DMS53 treated with DMSO at 0.1 percent for 48 hours (cell line): ENCODE data around the gene CKAP2L.
A peak's percentile ranks its signal among the peaks of the same experiment; 100 is the strongest.

Source experiments
- DNase-seq: peaks from one replicate; lab custom pipeline; 2025; ENCODE audit not compliant: unreplicated experiment; lab: John Stamatoyannopoulos, UW

Gene CKAP2L

GRCh38 chr2:112764071-112765044 lies at the start of gene CKAP2L:
CKAP2L (minus strand) TSS chr2:112764609; CDS start chr2:112764598, 11 bp downstream.
- DNase-seq, result peak; percentile 98

- DNase-seq, result no peak
These were observed 49.0 kb upstream of the CKAP2L start for GRCh38 chr2:112813280-112813966.

DNA sequence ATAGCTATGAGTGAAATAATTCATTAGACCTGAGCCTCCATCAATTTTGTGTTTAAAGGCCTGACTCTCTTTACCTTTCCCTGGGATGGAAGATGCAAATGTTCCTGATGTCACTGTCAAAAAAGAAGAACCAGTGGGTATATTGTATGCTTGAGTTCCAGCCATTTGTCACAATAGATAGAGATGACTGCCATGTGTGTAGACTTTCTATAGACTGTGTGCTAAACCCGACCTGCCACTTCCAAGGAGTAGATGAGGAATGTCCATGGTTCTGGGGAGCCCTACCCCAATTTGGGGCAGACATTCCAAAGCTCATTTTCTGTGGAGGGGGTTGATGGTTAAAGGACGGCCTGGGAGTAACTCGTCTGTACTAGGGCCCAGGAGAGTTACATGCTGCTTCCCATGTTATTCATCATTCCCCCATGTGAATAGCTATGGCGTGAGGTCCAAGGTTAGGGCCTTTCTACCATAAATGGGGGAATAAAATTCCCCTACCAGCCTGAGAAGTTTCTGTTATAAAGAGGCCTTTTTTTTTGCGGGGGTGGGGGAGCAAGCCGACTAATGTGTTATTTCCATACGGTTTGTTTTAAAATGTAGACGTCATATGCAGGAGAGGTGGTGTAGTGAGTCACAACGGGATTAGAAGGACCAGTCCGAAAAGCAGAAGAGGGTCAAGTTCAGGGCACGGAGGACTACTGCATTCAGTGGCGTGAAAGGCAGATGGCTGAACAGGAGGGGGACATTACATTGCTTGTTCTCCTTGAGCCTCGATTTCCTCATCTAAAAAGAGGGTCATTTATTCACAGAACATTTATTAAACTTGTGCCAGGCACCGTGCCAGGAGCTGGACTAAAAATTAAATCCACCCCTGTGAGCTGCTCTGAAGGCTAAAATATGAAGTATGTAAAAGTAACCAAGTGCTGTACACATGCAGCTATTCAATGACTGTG lies 48.2 kb upstream of the CKAP2L start:
- DNase-seq, result no peak

GRCh38 chr2:112811841-112812306 lies 47.5 kb upstream of the CKAP2L start:
- no peak for DNase-seq

- no peak for DNase-seq
These were observed 46.9 kb upstream of the CKAP2L start for GRCh38 chr2:112811276-112811831.

DNA sequence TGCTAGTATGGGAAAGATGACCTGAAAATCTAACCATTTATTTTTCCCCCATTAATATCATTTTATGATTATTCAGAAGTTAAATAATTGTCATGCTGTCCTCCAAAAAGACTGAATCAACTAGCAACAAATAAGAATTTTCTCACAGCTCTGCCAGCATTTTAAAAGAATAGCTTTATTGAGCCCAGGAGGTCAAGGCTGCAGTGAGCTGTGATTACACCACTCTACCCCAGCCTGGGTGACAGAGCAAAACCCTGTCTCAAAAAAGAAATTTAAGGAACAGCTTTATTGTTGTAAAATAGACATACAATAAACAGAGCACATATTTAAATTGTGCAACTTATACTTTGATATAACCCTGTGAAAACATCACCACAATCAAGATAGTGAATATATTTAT lies 44.7 kb upstream of the CKAP2L start:
- DNase-seq, result no peak

GRCh38 chr2:112807233-112807807 lies 42.9 kb upstream of the CKAP2L start:
- no peak for DNase-seq

- DNase-seq, result no peak
These were observed 41.1 kb upstream of the CKAP2L start for GRCh38 chr2:112805542-112805941.

DNA sequence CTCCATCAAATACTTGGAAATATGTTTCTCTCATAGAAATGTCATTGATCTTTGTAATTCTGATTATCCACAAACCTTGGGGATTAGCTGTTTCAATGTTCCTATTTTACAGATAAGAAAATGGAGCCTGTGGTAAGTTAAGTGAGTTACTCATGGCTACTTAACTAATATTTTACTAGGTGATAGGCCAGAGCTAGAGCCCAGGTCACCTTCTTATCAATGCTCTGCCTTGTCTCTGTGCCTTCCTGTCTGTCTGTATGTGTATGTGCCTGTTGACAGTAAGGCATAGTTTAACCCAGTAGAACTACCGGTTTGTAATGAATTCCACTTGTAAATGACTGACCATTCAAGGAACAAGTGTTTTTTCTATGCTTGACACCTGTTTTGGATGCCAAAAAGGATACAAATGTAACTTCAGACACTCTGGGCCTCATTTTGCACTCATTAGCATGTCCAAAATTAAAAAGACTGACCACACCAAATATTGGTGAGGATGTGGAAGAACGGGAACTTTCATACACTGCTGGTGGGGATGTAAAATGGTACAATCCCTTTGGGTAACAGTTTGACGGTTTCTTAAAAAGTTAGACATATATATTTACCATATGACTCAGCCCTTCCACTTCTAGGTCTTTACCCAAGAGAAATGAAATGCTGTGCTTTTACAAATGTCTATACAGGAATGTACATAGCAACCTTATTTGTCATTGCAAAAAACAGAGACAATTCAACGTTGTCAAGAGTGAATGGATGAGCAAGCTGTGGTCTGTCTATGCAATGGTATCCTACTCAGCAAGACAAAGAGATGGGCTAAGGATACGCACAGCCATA lies 39.5 kb upstream of the CKAP2L start:
- peak; percentile 29 for DNase-seq

GRCh38 chr2:112800881-112801583 lies 36.6 kb upstream of the CKAP2L start:
- DNase-seq, result no peak

DNA sequence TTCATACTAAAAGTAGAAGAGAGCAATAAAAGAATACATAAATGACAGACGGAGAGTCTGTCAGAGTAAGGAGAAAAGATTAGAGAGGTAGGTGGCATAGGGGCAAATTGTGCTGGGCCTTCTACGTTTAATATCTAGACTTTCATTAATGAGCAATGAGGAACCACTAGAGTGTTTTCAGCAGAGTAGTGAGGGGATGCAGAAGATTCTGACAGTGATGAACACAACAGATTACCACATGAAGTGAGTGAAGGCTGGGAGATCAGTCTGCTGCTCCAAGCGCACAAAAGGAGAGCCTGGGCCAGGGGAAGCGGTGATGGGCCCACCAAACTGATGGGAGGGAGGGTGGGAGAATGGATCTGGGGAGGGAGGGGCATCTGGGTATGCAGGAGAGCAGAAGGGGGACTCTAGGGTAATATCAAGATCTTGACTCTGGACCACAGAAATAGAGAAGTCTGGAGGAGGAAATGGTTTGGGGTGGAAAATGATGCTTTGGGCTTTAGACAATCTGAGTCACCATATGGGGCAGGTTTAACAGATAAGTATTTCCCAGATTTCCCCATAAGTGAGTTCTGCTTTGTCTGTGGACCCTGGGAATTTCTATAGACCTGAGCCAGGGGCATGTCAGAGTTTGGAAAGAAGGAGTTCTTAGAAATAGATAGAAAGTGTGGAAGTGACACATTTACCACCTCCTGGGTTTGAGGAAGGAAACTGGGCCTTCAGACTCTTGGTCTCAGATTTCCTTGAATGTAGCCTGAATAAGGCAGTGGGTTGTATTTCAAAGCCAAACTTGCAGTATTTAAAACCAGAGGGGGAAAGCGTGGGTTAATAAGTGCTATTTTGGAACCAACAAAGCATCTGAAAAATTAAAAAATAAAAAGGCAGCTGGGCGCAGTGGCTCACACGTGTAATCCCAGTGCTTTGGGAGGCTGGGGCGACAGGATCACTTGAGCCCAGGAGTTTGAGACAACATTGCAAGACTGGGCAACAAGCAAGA lies 34.9 kb upstream of the CKAP2L start:
- no peak for DNase-seq

DNA sequence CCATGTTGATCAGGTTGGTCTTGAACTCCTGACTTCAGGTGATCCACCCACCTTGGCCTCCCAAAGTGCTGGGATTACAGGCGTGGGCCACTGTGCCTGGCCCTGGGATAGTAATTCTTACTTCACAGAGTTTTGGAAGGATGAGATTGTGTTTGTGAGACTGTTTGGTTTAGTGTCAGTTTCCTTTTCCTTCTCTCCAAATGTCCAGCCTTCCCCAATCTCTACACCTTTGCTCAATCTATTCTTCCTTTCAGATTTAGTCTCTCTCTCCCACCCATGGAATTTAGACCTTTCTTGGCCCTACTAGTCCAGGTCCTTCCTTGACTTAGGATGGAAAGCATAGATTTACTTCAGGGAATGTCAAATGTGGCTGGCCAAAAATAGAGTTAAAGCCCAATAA lies 32.1 kb upstream of the CKAP2L start:
- DNase-seq, result no peak

GRCh38 chr2:112795774-112796173 lies 31.4 kb upstream of the CKAP2L start:
- peak; percentile 72 for DNase-seq

DNA sequence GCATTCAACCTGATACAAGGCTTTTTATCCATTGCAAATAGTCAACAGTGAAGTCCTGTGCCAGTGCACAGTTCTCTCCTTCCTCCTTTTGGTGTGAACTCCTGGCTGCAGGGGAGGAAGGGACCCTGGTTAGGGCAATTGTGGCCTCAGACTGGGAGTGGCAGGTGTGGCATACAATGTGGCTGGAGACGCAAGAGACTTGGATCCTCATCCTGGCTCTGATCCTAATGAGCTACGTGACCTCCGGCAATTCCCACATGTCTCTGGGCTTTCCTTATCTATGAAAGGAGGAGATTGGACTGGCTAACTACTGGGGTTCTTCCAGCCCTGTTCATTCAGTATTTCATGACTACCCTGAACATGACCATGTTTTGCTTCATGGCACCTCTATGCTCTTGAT lies 30.4 kb upstream of the CKAP2L start:
- DNase-seq, result no peak

DNA sequence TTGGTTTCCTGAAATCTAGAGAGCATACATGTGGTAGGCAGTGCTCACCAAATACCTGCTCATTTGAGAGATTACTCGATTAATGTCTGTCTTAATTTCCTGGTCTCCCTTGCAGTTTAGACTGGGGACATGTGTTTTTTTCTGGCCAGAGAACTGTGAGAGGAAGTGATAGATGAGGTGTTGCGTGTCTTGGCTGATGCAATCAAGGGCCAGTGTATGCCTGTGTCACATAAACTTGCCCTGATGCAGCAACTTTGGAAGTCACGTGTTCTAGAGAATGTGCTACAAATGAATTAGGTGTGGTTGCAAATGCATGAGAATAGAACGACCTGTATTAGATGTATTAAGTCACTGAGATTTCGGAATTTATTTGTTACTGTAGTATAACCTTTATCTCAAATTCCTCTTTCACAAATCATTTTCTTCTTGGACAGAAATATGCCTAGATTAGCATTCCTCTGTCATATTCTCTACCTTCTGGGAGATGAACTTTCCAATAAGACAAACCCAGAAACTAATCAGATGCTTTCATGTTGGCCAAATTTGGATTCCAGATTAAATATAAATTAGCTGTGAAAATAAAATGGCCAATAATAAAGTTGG lies 29.8 kb upstream of the CKAP2L start:
- peak; percentile 40 for DNase-seq

GRCh38 chr2:112793449-112793978 lies 29.1 kb upstream of the CKAP2L start:
- DNase-seq, result no peak

GRCh38 chr2:112792419-112792818 lies 28.0 kb upstream of the CKAP2L start:
- no peak for DNase-seq
